WERI-Rb-1 (cell line): ENCODE results near the gene OPN1MW3.

Experiments
- DNase-seq: peaks from one replicate; pipeline ENCODE4 v3.0.0-alpha.2; 2020
- H3K27ac ChIP-seq: fragments of 250-450 bp; sonication (Bioruptor Pico); 2 replicates; pipeline ENCODE4 v1.5.1; 2020; ENCODE audit warnings: mild to moderate bottlenecking, moderate library complexity
- H3K27me3 ChIP-seq: fragments of 250-450 bp; sonication (Bioruptor Pico); 2 replicates; pipeline ENCODE4 v1.5.1; 2021; ENCODE audit warnings: mild to moderate bottlenecking, low read depth, moderate library complexity; ENCODE audit not compliant: insufficient read depth, severe bottlenecking
- H3K36me3 ChIP-seq: fragments of 250-450 bp; sonication (Bioruptor Pico); 2 replicates; pipeline ENCODE4 v1.5.1; 2020; ENCODE audit warnings: mild to moderate bottlenecking, moderate library complexity
- H3K4me3 ChIP-seq: 2 replicates; pipeline ENCODE4 v1.5.1; 2011; ENCODE audit warnings: low read depth, mild to moderate bottlenecking, control low read depth, low read length
- H3K9me3 ChIP-seq: fragments of 250-450 bp; sonication (Bioruptor Pico); 2 replicates; pipeline ENCODE4 v1.5.1; 2021; ENCODE audit warnings: mild to moderate bottlenecking, moderate library complexity; ENCODE audit not compliant: severe bottlenecking
- TF ChIP-seq, protein P1 (sequence below): IDR thresholded peaks from 2 replicates; pipeline ENCODE4 v1.5.1; 2011; ENCODE audit warnings: low read depth, mild to moderate bottlenecking, control low read depth, inconsistent platforms, low read length

The OPN1MW3 gene

GRCh38 chrX:154313147-154313546 is 55.8 kb downstream of the OPN1MW3 start:
- Histone ChIP-seq H3K4me3 (no peak overlapping the region), H3K9me3 (no peaks in the 10 kb centered on the region), H3K27ac (no peak overlapping the region), H3K36me3 (no peaks in the 10 kb centered on the region), H3K27me3 (no peaks in the 10 kb centered on the region)
- TF ChIP-seq, protein P1, sequence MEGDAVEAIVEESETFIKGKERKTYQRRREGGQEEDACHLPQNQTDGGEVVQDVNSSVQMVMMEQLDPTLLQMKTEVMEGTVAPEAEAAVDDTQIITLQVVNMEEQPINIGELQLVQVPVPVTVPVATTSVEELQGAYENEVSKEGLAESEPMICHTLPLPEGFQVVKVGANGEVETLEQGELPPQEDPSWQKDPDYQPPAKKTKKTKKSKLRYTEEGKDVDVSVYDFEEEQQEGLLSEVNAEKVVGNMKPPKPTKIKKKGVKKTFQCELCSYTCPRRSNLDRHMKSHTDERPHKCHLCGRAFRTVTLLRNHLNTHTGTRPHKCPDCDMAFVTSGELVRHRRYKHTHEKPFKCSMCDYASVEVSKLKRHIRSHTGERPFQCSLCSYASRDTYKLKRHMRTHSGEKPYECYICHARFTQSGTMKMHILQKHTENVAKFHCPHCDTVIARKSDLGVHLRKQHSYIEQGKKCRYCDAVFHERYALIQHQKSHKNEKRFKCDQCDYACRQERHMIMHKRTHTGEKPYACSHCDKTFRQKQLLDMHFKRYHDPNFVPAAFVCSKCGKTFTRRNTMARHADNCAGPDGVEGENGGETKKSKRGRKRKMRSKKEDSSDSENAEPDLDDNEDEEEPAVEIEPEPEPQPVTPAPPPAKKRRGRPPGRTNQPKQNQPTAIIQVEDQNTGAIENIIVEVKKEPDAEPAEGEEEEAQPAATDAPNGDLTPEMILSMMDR: no peak
- DNase-seq: no peak

GRCh38 chrX:154315416-154315815 is 58.0 kb downstream of the OPN1MW3 start:
- H3K27me3 ChIP-seq: no peaks in the 10 kb centered on the region
- no peak overlapping the region for H3K27ac ChIP-seq
- TF ChIP-seq, protein P1: no peak
- H3K9me3 ChIP-seq: no peaks in the 10 kb centered on the region
- DNase-seq: no peak
- no peaks in the 10 kb centered on the region for H3K36me3 ChIP-seq
- no peak overlapping the region for H3K4me3 ChIP-seq

GRCh38 chrX:154317391-154317995 is 60.1 kb downstream of the OPN1MW3 start:
- H3K36me3 ChIP-seq: no peaks in the 10 kb centered on the region
- no peak overlapping the region for H3K4me3 ChIP-seq
- H3K27me3 ChIP-seq: peaks cover 2% of the 10 kb centered on the region
- peak; percentile 72 for DNase-seq
- H3K9me3 ChIP-seq: no peaks in the 10 kb centered on the region
- TF ChIP-seq, protein P1: peak; percentile 62
- H3K27ac ChIP-seq: no peak overlapping the region

DNA sequence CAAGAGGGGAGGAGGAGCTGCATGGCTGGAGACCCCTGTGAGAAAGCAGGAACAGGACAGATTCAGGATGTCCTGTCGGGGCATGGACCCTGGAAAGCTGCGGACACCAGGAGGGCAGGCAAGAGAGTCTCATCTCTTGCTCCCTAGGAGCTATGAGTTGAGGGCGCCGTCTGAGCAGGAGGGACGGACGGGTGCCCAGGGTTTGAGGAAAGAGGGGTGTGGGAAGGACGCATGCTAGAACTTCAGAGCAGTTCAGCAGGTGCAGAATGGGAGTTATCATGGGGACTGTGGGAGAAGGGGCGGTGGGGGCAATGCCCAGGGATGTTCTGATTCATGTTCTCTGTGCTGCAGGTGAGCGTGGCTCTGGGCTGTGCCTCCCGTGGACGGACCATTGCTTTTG is 63.0 kb downstream of the OPN1MW3 start:
- Histone ChIP-seq H3K27ac (no peak overlapping the region), H3K36me3 (no peaks in the 10 kb centered on the region), H3K4me3 (no peak overlapping the region), H3K27me3 (peaks cover 6% of the 10 kb centered on the region), H3K9me3 (no peaks in the 10 kb centered on the region)
- TF ChIP-seq, protein P1: no peak
- DNase-seq: no peak
